Dedifferentiated amniotic fluid mesenchymal stem cell (primary cell): ENCODE results near the gene TAS2R40.
"Not testable (repeated sequence)": the region's sequence is repeated elsewhere in the genome, so short reads cannot be mapped to it uniquely, and the experiment has no call there.

Experiments used
- DNase-seq: peaks from one replicate; pipeline ENCODE4 v3.0.0-alpha.2; 2016; ENCODE audit errors: extremely low spot score

TAS2R40 gene

GRCh38 chr7:143250199-143250598 is 28.4 kb downstream of the TAS2R40 start:
- no peak for DNase-seq

DNA sequence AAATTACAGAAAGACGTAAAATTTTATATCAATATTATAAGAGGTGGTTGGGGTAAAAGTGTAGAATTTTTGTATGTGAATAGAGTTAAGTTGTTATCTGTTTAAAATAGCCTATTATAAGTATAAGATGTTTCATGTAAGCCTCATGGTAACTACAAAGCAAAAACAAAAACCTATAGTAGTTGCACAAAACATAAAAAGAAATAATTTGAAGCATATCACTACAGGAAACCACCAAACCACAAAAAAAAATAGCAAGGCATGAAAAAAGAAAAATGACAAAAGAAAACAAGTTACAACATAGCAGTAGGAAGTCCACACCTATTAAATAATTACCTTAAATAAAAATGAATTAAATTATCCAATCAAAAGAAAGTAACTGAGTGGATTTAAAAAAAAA is 29.0 kb downstream of the TAS2R40 start:
- no peak for DNase-seq

GRCh38 chr7:143252006-143252405 is 30.2 kb downstream of the TAS2R40 start:
- DNase-seq = no peak

DNA sequence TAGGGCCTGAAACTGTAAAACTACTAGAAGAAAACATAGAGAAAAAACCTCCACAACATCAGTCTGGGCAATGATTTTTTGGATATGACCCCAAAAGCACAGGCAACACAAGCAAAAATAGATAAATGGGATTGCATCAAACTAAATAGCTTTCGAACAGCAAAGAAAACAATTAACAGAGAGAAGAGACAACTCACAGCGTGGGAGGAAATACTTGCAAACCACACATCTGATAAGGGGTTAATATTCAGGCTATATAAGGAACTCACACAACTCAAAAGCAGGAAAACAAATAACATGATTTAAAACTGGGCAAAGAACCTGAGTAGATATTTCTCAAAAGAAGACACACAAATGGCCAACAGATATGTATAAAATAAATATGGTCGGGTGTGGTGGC is 33.7 kb downstream of the TAS2R40 start:
- no peak for DNase-seq

- no peak for DNase-seq
These were observed 34.5 kb downstream of the TAS2R40 start for GRCh38 chr7:143256325-143256724.

DNA sequence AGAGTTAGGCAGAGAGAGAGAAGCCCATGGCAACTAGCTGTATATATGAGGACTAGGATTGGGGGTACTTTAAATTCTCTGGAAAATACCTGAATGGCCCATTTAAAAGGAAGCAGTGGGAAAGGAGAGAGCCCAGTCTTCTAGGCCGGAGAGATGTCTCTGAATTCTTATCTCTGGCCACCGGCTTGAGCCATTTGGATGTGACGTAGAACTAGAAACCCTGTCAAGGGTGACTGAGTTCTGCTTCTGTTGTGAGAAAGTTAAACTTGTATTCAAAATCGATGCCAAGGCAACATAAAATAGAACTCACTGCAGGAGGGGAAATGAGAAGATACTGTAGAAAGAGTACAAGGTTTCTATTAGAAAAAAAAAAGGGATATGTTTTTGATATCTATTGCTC is 35.1 kb downstream of the TAS2R40 start:
- DNase-seq = no peak

- no peak for DNase-seq
These were observed 35.7 kb downstream of the TAS2R40 start for GRCh38 chr7:143257501-143257900.

- no peak for DNase-seq
These were observed 37.0 kb downstream of the TAS2R40 start for GRCh38 chr7:143258831-143259230.

DNA sequence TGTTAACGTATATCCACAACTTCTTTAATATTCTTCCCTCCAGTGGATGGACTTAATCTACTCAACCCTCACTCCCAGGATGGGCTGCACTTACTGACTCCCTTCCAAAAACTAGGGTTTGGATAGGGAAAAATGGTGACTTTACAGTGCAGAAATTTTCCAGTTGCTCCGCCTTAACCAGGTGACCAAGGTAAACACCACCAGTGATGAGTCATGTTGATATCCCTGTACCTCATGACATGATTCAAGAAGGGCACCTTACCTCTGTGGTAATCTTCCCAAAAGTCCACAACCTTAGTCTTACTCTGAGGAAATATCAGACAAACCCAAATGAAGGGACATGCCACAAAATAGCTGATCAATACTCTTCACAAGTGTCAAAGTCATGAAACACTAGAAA is 37.9 kb downstream of the TAS2R40 start:
- DNase-seq = no peak

DNA sequence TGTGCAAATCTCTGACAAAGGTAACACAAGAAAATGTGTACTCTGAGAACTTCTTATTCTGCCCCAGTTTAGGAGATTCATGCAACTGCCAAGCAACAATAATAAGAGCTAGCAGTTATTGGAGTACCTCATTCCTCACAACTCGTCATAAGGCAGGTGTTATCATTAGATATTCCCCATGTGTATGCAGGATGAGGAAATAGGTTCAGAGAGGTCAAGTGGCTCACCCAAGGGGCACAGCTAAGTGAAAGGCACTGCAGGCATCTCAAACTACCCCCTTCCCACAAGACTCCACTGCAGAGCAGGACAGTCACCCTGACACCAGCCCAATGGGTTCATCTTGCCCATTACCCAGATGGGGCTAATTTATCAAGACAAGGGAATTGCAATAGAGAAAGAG is 40.1 kb downstream of the TAS2R40 start:
- DNase-seq = no peak

- peak; percentile 48 for DNase-seq
These were observed 41.7 kb downstream of the TAS2R40 start, which contains the start of gene GSTK1 for GRCh38 chr7:143263266-143264195. GSTK1 (plus strand) TSS chr7:143263441; CDS start chr7:143263514, 73 bp downstream.

GRCh38 chr7:143264196-143264568 is 42.3 kb downstream of the TAS2R40 start:
- not testable (repeated sequence) for DNase-seq

- no peak for DNase-seq
These were observed 43.3 kb downstream of the TAS2R40 start for GRCh38 chr7:143265017-143265693.

DNA sequence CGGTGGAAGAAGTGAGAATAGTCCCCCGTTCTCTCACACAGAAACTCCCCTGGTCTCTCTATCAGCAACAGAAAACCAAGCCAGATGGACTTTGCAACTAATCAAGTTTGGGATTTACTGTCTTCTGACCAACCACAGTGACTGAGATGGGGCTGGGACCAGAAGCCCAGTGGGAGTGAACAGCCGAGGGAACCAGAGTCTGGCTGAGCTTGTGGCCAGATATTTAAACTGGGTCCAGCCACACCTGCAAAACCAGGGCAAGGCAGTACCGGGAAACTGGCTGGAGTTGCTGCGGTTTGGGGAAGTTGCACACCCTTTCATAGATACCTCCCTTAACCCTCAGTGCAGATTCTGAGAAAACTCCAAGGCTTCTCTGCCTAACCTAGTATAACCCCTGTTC is 47.4 kb downstream of the TAS2R40 start:
- DNase-seq = no peak

DNA sequence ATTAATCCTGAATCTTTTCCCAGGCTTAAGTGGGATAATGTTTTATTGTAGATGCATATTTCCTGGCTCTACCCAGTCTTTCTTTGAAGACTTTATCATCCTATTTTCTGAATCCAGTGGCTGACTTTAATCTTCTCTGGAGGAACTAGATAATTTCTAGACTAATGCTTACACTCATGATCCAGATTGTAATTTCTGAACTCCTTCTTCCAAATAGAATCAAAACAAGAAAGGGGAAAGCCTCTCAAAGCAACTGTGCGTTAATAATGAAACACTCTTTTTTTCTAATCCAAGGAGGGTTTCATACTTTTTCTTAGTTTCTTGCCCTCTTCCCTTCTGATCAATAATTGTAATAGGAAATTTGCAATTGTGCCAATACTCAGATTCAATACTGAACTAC is 49.4 kb downstream of the TAS2R40 start:
- DNase-seq = no peak
